Posterior vena cava (tissue), 2 donors: ENCODE results near the gene CERCAM. TPM values are rescaled to one million over a fixed set of nuclear protein-coding genes. Genes with fewer than 3 reads are reported as not detected.

Experiments
- DNase-seq: peaks from one replicate; pipeline ENCODE4 v3.0.0-alpha.2; 2020; ENCODE audit warnings: low spot score
- intact Hi-C, 2 donors: fragments of 100-400 bp; cut with DNase I; formaldehyde crosslinking; loops; one replicate each; pipeline versions ENCODE4 v1.14.1 to v1.14.2; 2022 to 2023
- long read RNA-seq, 2 donors: library from polyadenylated mRNA; unstranded; transcript quantifications; one replicate each; pipeline ENCODE4 v2.0.0, GENCODE V29; 2020 to 2021
- total RNA-seq, 2 donors: library from RNA; stranded (reverse); fragmentation: NEBNext Ultra II Directional; extraction: Animal tissue kit (Norgen Biotek cat#: 25700); gene quantifications; one replicate each; pipeline ENCODE4 v1.2.1, GENCODE V29; 2021
- donor health status: DM: yes; HTN: yes; CAD: no.
- donor health status: DM: yes; HTN: yes; CAD: no.

Gene CERCAM
- 10 to 100 TPM; 64.1 to 97.6 TPM for total RNA-seq
- long read RNA-seq, donor 1, transcript CERCAM-201 (13 exons, 2,685 nt) = major isoform, 37 of 61 reads
- long read RNA-seq, donor 1, partial matches to known transcripts = 17 of 61 reads
- long read RNA-seq, donor 1, other reads (novel, unspliced or antisense) = 7 of 61 reads
- long read RNA-seq, donor 2, transcript CERCAM-201 (13 exons, 2,685 nt) = major isoform, 125 of 182 reads
- long read RNA-seq, donor 2, partial matches to known transcripts = 46 of 182 reads
- long read RNA-seq, donor 2, other reads (novel, unspliced or antisense) = 11 of 182 reads

GRCh38 chr9:128420651-128421481 is at the start of gene CERCAM:
Gene CERCAM (plus strand): TSS chr9:128420857. CDS start chr9:128420878, 21 bp downstream.
- intact Hi-C loops = no loop called here
- no peak for DNase-seq

- intact Hi-C loops = no loop called here
- DNase-seq = no peak
These were observed 49.0 kb upstream of the CERCAM start for GRCh38 chr9:128371630-128372117.

GRCh38 chr9:128372188-128372641 is 48.4 kb upstream of the CERCAM start:
- intact Hi-C loops = no loop called here
- DNase-seq = no peak

- intact Hi-C loops = no loop called here
- no peak for DNase-seq
These were observed 47.9 kb upstream of the CERCAM start for GRCh38 chr9:128372784-128373183.

GRCh38 chr9:128374221-128374675 is 46.4 kb upstream of the CERCAM start:
- intact Hi-C loops = no loop called here
- no peak for DNase-seq

- no peak for DNase-seq
- intact Hi-C loops = no loop called here
These were observed 44.8 kb upstream of the CERCAM start for GRCh38 chr9:128375865-128376264.

GRCh38 chr9:128382261-128382660 is 38.4 kb upstream of the CERCAM start:
- no peak for DNase-seq
- intact Hi-C loops = no loop called here

- intact Hi-C loops = no loop called here
These were observed 37.5 kb upstream of the CERCAM start for GRCh38 chr9:128383007-128383753.

GRCh38 chr9:128383791-128384190 is 36.9 kb upstream of the CERCAM start:
- intact Hi-C loops = no loop called here
- DNase-seq = no peak

More at GRCh38 chr9:128383007-128383753, 37.5 kb upstream of the CERCAM start:
- no peak for DNase-seq

GRCh38 chr9:128384801-128385495 is 35.7 kb upstream of the CERCAM start:
- no peak for DNase-seq
- intact Hi-C loops = no loop called here

GRCh38 chr9:128385496-128386460 is 34.9 kb upstream of the CERCAM start:
- DNase-seq = no peak
- intact Hi-C loops = loop anchor here in 1 of 2 donors (1.0 to 2.0 kb wide), 2 partner anchors 13 to 35 kb away; no protein-coding TSS in a partner anchor

GRCh38 chr9:128388150-128388549 is 32.5 kb upstream of the CERCAM start:
- intact Hi-C loops = no loop called here
- no peak for DNase-seq

- no peak for DNase-seq
- intact Hi-C loops = no loop called here
These were observed 31.1 kb upstream of the CERCAM start for GRCh38 chr9:128389395-128390149.

- no peak for DNase-seq
- intact Hi-C loops = no loop called here
These were observed 30.4 kb upstream of the CERCAM start for GRCh38 chr9:128390150-128390812.

GRCh38 chr9:128390813-128391711 is 29.6 kb upstream of the CERCAM start:
- DNase-seq = no peak
- intact Hi-C loops = no loop called here

- intact Hi-C loops = no loop called here
- DNase-seq = no peak
These were observed 28.7 kb upstream of the CERCAM start for GRCh38 chr9:128391956-128392301.
